ENCODE results near the gene HIVEP2. TPM values are rescaled to one million over a fixed set of nuclear protein-coding genes. Genes with fewer than 3 reads are reported as not detected.

Gene HIVEP2
- total and polyA plus RNA-seq, 2 donors (not counting 3 experiments of a cell fraction or from before 2014, with no cell fraction given): 1.3 to 4.7 TPM

DNA sequence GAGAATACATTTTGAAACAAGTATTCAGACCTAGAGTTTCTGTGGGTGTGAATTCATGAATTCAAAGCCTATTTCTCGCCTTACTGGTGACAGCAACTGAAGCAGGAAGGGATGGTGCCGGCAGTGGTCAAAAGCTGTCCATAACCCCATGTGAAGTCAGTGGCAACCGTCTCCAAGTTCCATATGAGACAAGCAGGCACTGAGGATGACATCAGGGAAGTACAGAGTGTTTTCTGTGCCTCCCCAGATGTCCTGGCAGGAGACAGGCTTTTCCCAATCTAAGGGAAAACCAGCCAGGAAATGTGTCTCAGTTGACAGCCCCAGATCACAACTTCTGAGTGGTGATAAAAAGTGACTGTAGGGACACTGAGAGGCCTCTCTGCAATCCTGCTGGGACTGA, 66.6 kb downstream of the HIVEP2 start:
- intact Hi-C loops (cut with micrococcal nuclease) (no loop called here), dilution Hi-C loops (cut with MboI; ENCODE audit: extremely low pct_ligation_motif_present, low sequenced_read_pairs) (no loop called here)
- no peak overlapping the region for H3K9ac ChIP-seq (replicated peaks; ENCODE audit: extremely low read depth, insufficient read depth, low read length)
- peaks cover 5% of the 10 kb centered on the region for H3K4me1 ChIP-seq (ENCODE audit: control insufficient read depth, extremely low read depth, insufficient read depth, low read length)
- no peaks in the 10 kb centered on the region for H3K9me1 ChIP-seq (replicated peaks; ENCODE audit: control insufficient read depth, extremely low read depth, insufficient read depth, low read length)
- no peak overlapping the region for H3K27ac ChIP-seq (ENCODE audit: insufficient read depth, low read depth, low read length)
- H3K9me3 ChIP-seq (replicated peaks; ENCODE audit: control insufficient read depth, insufficient read depth, low read length): no peaks in the 10 kb centered on the region
- no peak overlapping the region for H3K4me3 ChIP-seq (replicated peaks in 1 of 3; ENCODE audit: insufficient read depth in 1 of 3, low read depth in 1 of 3, low read length in 3 of 3)
- H3K27me3 ChIP-seq (ENCODE audit: control insufficient read depth in 2 of 2, insufficient read depth in 2 of 2, low read length in 2 of 2): no peaks in the 10 kb centered on the region
- CTCF ChIA-PET: interaction anchor here (1.4 kb wide), 1 partner anchor 10 kb away, joined by 4 read pairs; no protein-coding TSS in a partner anchor
- no peaks in the 10 kb centered on the region for H3K79me2 ChIP-seq (ENCODE audit: control insufficient read depth, insufficient read depth, low read length)
- H3K4me2 ChIP-seq (ENCODE audit: insufficient read depth, low read length): no peak overlapping the region
- TF ChIP-seq POLR2AphosphoS5 (IDR thresholded peaks at IDR 0.05; ENCODE audit: insufficient read depth, low read depth, low read length) (no peak), FOS (IDR thresholded peaks at IDR 0.05; ENCODE audit: borderline replicate concordance, insufficient read depth, low read length) (no peak), JUN (IDR thresholded peaks at IDR 0.05; ENCODE audit: borderline replicate concordance, insufficient read depth, insufficient read length, low read depth) (no peak), EZH2 (IDR thresholded peaks at IDR 0.05; ENCODE audit: borderline replicate concordance, low read depth, low read length, severe bottlenecking) (no peak), GATA2 (IDR thresholded peaks at IDR 0.05; ENCODE audit: insufficient read depth, insufficient read length, low read depth, low read length) (no peak)
- H4K20me1 ChIP-seq (replicated peaks; ENCODE audit: control insufficient read depth, extremely low read depth, insufficient read depth, low read length): no peaks in the 10 kb centered on the region
- H3K36me3 ChIP-seq (ENCODE audit: control insufficient read depth in 2 of 2, extremely low read depth in 1 of 2, insufficient read depth in 2 of 2, low read length in 2 of 2): no peaks in the 10 kb centered on the region
- DNase-seq (ENCODE audit: low read depth, low spot score): no peak
- H2AFZ ChIP-seq (ENCODE audit: low read depth, low read length): no peak overlapping the region
- POLR2A ChIA-PET: interaction anchor here (0.6 kb wide), 1 partner anchor 170 kb away, joined by 3 read pairs; no protein-coding TSS in a partner anchor
- no peak for FAIRE-seq
- no TSS peak for BruUV-seq (replicated peaks)

DNA sequence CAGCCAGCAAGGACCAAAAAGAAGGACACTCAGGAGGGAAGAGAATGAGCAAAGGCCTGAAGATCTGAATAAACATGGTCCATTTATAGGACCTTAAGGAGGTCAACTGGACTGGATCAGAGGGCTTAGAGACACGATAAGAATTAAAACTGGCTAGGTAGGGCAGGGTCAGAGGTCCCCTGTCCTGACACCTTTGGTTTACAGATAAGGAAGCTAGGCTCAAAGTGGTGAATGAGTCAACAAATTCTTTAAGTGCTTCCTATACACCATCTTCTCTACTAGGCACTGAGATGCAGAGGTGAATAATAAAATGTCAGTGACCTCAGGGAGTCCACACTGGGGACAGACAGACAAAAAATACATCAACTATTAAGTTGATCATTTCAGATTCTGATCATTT, 70.3 kb downstream of the HIVEP2 start:
- no peaks in the 10 kb centered on the region for H3K27me3 ChIP-seq (ENCODE audit: control insufficient read depth in 2 of 2, insufficient read depth in 2 of 2, low read length in 2 of 2)
- no peak overlapping the region for H3K4me2 ChIP-seq (ENCODE audit: insufficient read depth, low read length)
- no peak for TF ChIP-seq FOS (IDR thresholded peaks at IDR 0.05; ENCODE audit: borderline replicate concordance, insufficient read depth, low read length)
- peak; percentile 49 for TF ChIP-seq GATA2 (IDR thresholded peaks at IDR 0.05; ENCODE audit: insufficient read depth, insufficient read length, low read depth, low read length)
- no TSS peak for BruUV-seq (replicated peaks)
- intact Hi-C loops (cut with micrococcal nuclease) (loop anchor here (5.0 kb wide), 1 partner anchor 127 kb away; no protein-coding TSS in a partner anchor), dilution Hi-C loops (cut with MboI; ENCODE audit: extremely low pct_ligation_motif_present, low sequenced_read_pairs) (no loop called here)
- H3K4me3 ChIP-seq (replicated peaks in 1 of 3; ENCODE audit: insufficient read depth in 1 of 3, low read depth in 1 of 3, low read length in 3 of 3): no peak overlapping the region
- DNase-seq (ENCODE audit: low read depth, low spot score) (no peak), FAIRE-seq (no peak)
- no peaks in the 10 kb centered on the region for H4K20me1 ChIP-seq (replicated peaks; ENCODE audit: control insufficient read depth, extremely low read depth, insufficient read depth, low read length)
- H3K36me3 ChIP-seq (ENCODE audit: control insufficient read depth in 2 of 2, extremely low read depth in 1 of 2, insufficient read depth in 2 of 2, low read length in 2 of 2): no peaks in the 10 kb centered on the region
- H3K4me1 ChIP-seq (ENCODE audit: control insufficient read depth, extremely low read depth, insufficient read depth, low read length): peaks cover 19% of the 10 kb centered on the region
- H3K9me3 ChIP-seq (replicated peaks; ENCODE audit: control insufficient read depth, insufficient read depth, low read length): no peaks in the 10 kb centered on the region
- ChIA-PET CTCF (interaction anchor here (3.1 kb wide), 1 partner anchor 9 kb away, joined by 25 read pairs; no protein-coding TSS in a partner anchor), POLR2A (no interaction called here)
- H3K79me2 ChIP-seq (ENCODE audit: control insufficient read depth, insufficient read depth, low read length): no peaks in the 10 kb centered on the region
- H3K9me1 ChIP-seq (replicated peaks; ENCODE audit: control insufficient read depth, extremely low read depth, insufficient read depth, low read length): no peaks in the 10 kb centered on the region
- no peak overlapping the region for H3K27ac ChIP-seq (ENCODE audit: insufficient read depth, low read depth, low read length)
- no peak overlapping the region for H3K9ac ChIP-seq (replicated peaks; ENCODE audit: extremely low read depth, insufficient read depth, low read length)
- no peak overlapping the region for H2AFZ ChIP-seq (ENCODE audit: low read depth, low read length)
